Measurements from ENCODE around the gene ILKAP. TPM values are rescaled to one million over a fixed set of nuclear protein-coding genes. Genes with fewer than 3 reads are reported as not detected.

The ILKAP gene
- polyA plus RNA-seq, 4 donors, result 38.8 to 60.8 (median 47.8) TPM

DNA sequence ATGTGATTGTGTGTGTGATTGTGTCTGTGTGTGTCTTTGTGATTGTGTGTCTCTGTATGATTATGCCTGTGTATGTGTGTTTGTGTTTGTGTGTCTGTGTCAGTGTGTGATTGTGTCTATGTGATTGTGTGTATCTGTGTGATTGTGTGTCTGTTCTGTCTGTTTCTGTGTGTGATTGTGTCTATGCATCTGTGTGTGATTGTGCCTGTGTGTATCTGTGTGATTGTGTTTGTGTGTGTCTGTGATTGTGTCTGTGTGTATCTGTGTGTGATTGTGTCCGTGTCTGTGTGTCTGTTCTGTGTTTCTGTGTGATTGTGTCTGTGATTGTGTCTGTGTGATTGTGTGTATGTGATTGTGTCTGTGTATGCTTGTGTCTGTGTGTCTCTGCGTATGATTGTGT lies 77.2 kb downstream of the ILKAP start:
- DNase-seq (ENCODE audit: low read depth in 4 of 4, low spot score in 2 of 4), result no peak

DNA sequence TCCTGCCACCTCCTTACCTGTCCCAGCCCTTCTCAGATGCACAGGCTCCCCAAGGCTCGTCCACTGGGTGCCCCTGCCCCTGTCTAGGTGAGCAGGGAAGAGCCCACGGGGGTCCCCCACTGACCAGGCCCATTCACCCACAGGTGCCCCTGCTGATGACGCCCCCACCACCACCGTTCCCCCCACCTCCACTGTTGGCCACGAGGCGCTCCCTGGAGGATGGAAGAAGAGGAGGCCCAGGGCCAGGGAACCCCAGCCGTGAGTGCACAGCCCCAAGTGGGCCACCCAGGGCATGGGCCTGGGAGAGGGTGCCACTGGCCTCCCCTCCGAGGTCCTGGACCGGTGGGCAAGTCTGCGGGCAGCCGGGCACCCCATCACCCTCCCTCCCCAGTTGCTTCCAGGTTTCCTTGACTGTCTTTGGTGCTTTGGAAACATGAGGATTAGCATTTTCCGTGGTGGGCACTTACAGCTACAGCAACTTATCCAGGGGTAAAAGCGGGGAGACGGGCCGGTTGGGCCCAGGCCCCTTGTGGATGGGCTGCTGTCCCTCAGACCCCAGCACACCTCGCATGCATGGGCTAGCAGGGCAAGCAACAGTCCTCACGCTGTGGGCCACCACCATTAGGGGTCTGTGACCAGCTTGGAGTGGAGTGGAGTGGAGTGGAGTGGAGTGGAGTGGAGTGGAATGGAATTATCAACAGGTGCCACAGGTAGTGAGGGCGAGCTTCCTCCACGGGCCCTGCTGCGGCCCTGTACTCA lies 78.2 kb downstream of the ILKAP start:
- DNase-seq (ENCODE audit: low read depth in 4 of 4, low spot score in 2 of 4), result no peak

DNA sequence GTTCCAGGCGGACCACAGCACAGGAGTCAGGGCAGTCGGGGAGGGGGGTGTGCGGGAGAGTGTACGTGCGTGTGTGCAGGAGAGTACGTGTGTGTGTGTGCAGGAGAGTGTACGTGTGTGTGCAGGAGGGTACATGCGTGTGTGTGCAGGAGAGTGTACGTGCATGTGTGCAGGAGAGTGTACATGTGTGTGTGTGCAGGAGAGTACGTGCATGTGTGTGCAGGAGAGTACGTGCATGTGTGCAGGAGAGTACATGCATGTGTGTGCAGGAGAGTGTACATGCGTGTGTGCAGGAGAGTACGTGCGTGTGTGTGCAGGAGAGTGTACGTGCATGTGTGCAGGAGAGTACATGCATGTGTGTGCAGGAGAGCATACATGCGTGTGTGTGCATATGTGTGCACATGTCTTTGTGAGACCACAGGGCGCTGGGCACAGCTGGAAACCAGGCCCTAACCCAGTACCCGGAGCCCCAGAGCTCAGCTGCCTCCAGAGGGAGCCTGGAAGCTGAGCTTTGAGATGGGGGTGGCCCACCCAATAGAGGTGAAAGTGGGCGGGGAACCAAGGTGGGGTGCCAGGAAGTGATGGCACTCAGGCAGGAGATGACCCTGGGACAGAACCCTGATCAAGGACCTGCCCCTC lies 78.9 kb downstream of the ILKAP start:
- no peak for DNase-seq (ENCODE audit: low read depth in 4 of 4, low spot score in 2 of 4)

DNA sequence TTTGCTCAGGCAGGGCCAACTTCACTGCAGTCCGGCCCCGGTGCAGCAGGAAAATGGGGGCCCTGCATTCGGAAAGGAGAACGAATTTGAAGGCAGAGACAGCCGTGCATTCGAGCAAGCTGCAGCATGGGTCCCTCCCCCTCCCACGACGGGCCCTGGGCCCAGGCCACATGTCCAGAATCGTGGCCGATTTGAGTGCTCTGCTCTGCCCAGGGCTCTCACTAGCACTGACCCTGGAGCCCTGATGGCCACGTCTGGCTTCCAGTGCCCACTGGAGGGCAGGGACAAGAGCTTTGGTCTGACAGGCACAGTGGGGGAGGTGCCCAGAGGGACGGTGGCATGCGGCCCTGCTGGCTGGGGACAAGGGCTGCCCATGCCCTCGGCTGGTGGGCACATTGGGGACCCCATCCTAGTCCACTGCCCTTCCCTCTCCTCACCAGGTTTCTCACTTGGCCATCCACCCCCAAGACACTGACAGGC lies 79.5 kb downstream of the ILKAP start:
- DNase-seq (ENCODE audit: low read depth in 4 of 4, low spot score in 2 of 4), result no peak

DNA sequence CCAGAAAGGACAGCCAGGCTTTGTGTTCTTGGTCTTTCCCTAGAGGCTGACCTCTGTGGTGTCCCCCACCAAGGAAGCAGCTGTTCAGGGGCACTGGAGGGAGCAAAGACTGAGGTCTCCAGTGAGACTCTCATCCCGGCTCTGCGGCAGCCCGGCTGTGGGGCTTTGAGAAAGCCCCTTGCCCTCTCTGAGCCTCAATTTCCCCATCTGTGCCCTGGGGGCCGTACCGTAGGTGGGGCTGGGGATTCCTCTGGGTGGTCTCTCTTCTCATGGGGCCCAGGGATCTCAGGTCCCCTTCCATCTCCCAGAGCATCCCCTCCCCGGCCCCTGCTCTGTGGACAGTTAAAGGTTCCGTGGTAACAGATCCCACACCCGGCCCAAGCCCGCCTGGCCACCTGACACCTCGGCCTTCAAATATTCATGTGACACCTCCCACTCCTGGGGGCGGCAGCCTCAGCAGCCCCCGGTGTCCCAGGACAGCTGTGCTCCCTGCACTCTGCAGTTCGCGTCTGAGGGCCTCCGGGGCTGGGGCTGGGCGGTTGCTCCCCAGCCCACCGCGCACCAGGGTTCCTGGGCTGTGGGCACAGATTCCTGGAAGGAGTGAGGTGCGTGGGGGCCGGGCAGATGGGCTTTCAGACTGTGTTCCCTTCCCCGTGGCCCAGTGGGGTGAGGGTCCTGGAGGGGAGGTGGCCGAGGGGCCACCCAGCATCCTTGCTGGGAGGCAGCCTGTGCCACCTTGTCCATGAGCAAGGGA lies 80.1 kb downstream of the ILKAP start:
- no peak for DNase-seq (ENCODE audit: low read depth in 4 of 4, low spot score in 2 of 4)

DNA sequence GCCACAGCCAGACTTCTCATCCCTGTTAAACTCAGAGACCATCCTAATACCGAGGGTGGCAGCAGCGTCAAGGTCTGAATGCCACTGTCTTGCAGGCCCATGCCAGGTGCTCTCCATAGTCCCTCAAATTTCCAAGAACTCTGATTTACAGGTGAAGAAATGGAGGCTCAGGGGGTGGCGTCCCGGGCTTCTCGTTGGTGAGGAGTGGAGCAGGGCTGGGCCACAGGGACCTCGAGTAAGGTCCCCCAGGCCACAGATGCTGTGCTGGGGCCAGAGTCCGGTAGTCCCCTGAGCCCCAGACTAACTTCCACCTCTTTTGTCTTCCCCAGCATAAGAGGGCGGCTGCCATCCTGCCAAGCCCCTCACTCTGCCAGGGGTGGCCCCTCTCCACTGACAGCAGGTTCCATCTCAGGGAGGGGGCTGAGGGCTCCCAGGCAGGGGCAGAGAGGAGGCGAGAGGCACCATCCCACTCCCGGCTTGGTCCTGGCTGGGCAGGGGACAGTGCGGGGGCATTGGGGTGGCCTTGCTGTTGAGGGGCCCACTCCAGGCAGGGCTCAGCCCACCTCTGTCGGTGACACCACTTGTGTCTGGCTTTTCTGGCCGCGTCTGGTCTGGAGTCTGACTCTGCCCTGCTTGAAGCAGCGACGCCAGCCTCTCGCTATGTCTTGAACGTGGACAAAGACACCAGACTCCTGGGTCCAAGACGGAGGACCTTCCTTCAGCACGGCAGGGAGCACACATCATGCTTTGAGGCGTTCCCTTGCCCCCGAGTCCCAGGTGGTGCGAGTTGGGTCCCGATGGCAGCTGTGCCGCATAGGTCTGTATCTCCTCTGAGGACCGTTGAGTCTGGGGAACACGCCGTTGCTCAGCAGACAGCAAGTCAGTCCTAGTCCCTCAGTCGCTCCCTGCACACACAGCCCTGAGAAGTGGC lies 80.9 kb downstream of the ILKAP start:
- no peak for DNase-seq (ENCODE audit: low read depth in 4 of 4, low spot score in 2 of 4)

DNA sequence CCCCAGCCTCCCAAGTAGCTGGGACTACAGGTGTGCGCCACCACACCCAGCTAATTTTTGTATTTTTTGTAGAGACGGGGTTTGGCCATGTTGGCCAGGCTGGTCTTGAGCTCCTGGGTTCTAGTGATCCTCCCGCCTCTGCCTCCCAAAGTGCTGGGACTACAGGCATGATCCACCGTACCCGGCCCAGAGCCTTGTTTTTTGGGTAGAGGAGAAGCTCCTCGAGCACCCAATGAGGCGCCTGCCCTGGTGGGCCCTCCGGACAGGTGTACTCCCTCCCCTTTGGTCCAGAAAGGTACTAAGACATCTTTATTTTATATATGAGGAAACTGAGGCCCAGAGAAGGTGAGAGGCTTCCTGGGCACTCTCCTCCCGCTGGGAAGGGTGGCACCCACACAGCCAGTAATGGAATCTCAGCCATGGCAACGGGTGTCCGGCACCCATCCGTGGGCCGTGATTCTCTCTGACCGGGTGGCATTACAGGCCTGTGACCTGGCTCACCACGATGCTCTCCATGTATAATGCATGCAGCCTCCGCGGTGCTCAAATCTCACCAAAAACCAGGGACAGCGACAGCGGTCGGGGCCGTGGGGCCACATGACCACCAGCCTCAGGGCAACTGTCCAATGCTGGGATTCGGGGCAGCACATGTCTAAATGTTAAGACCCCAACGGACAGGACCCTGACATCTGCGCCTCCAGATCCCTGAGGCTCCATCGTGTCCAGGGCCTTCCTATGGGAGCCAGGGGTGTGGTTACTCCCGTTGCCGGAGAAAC lies 81.8 kb downstream of the ILKAP start:
- DNase-seq (ENCODE audit: low read depth in 4 of 4, low spot score in 2 of 4), result no peak

DNA sequence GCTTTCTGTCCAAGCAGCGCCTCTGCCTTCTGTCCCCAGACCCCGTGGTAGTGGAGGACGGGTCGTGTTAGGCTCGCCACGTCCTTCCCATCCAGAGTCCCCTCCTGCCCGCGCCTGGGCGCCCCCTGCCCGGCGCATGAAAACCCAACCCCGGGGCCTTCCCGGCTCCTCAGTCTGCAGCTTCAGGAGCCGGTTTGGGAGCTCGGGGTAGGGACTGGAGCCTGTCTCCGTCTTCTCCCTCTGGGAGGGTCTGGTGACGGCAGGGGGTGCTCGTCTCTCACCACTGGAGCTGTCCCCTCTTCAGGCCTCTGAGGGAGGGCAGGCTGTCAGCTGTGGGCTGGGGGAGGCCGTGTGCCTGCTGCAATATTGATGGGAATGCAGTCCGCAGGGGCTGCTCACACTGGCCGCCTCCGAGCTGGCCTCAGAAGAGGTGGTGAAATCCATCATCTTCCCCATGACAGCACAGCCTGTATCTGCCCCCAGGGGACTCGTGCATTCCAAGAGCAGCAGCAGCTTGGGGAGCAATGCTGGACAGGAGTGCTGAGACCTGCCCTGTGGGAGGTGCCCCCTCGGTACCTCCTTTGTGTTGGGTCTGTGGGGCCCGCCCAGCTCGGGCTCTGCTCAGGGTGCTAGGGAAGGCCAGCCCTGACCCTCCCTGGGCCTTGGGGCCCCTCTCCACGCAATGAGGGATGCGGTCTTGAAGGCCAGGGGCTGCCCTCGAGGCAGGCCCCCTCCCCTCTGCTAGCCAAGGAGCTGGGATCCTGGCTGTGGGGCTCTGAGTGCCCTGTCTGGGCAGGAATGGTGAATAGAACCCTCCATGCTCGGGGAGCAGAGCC lies 82.8 kb downstream of the ILKAP start:
- no peak for DNase-seq (ENCODE audit: low read depth in 4 of 4, low spot score in 2 of 4)

Other genes starting within 250 kb of the ILKAP start
- gene UBE2F, start 236.7 kb downstream of the ILKAP start, polyA plus RNA-seq (ENCODE audit: insufficient read length in 4 of 4), result 10 to 100 TPM; 41.9 to 46.4 (median 43.6) TPM
- gene SCLY, start 142.7 kb downstream of the ILKAP start, polyA plus RNA-seq (ENCODE audit: insufficient read length in 4 of 4), result 10 to 100 TPM; 21.6 to 33.9 (median 32.1) TPM
- 1 to 10 TPM in 3 of 4 donors, under 1 TPM in 1; 0.25 to 3.0 (median 2.1) TPM for gene ESPNL, start 103.4 kb downstream of the ILKAP start, polyA plus RNA-seq (ENCODE audit: insufficient read length in 4 of 4)
- gene KLHL30, start 65.0 kb downstream of the ILKAP start, polyA plus RNA-seq (ENCODE audit: insufficient read length in 4 of 4), result under 1 TPM; 0.18 to 0.57 (median 0.44) TPM
- 1 to 10 TPM; 4.4 to 7.8 (median 5.1) TPM for gene ERFE, start 44.7 kb downstream of the ILKAP start, polyA plus RNA-seq (ENCODE audit: insufficient read length in 4 of 4)
- 10 to 100 TPM in 1 of 4 donors, 1 to 10 TPM in 3; 4.1 to 11.4 (median 7.6) TPM for gene HES6, start 36.3 kb upstream of the ILKAP start, polyA plus RNA-seq (ENCODE audit: insufficient read length in 4 of 4)
- 1 to 10 TPM; 5.0 to 8.7 (median 6.5) TPM for gene PER2, start 84.9 kb upstream of the ILKAP start, polyA plus RNA-seq (ENCODE audit: insufficient read length in 4 of 4)
- gene TRAF3IP1, start 116.8 kb upstream of the ILKAP start, polyA plus RNA-seq (ENCODE audit: insufficient read length in 4 of 4), result 10 to 100 TPM; 15.8 to 24.6 (median 22.1) TPM
- gene ASB1, start 223.2 kb upstream of the ILKAP start, polyA plus RNA-seq (ENCODE audit: insufficient read length in 4 of 4), result 10 to 100 TPM; 29.1 to 33.7 (median 30.4) TPM

Data from left renal cortex interstitium (tissue), 4 donors.